C4-2B (cell line): ENCODE results near the gene ARRB1.

Source experiments
- H3K27ac ChIP-seq: fragments of 450-650 bp; 2 replicates; pipeline ENCODE4 v1.5.1; 2017
- ZFX ChIP-seq: fragments of 450-650 bp; IDR thresholded peaks from 2 replicates; pipeline ENCODE4 v1.6.1; 2017
- TF ChIP-seq, protein P1 (sequence below): fragments of 450-650 bp; conservative IDR thresholded peaks from 2 replicates; pipeline ENCODE4 v1.5.1; 2017; ENCODE audit warnings: mild to moderate bottlenecking

The ARRB1 gene

DNA sequence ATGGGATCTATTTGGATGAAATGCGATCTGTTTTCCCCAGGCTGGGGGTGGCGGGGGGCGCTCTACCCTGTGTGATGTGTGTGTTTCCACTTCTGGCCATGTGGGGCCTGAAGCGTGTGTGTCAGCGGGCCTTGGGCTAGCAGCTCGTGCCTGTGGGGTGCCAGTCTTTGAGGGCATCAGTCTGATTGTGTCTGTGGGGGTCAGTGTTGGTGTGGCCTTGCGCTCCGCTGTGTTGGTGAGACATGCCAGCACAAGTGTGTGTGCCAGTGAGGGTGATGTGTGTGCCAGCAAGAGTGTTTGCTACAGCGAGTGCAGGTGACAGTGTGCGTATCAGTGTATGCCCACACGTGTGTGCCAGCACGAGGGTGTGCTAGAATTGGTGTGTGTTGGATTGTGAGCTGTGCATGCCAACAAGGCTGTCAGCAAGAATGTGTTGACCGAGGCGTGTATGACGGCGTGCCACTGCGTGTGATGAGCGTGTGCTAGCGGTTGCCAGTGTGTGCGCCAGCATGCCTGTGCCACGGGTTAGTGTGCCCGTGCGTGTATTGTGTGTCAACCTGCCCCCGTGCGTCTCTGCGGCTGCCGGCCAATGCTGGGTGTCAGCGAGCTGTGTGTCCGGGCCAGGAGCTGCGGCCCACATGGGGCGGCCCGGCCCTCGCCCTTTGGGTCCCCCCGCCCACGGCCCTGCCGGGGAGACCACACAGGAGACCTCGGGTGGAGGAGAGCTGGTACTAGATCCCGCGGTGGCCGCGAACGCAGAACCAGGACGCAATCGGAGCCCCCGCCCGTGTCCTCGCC is 519 bp downstream of the ARRB1 start:
- H3K27ac ChIP-seq, result peak overlapping the region; percentile 94
- TF ChIP-seq, protein P1, sequence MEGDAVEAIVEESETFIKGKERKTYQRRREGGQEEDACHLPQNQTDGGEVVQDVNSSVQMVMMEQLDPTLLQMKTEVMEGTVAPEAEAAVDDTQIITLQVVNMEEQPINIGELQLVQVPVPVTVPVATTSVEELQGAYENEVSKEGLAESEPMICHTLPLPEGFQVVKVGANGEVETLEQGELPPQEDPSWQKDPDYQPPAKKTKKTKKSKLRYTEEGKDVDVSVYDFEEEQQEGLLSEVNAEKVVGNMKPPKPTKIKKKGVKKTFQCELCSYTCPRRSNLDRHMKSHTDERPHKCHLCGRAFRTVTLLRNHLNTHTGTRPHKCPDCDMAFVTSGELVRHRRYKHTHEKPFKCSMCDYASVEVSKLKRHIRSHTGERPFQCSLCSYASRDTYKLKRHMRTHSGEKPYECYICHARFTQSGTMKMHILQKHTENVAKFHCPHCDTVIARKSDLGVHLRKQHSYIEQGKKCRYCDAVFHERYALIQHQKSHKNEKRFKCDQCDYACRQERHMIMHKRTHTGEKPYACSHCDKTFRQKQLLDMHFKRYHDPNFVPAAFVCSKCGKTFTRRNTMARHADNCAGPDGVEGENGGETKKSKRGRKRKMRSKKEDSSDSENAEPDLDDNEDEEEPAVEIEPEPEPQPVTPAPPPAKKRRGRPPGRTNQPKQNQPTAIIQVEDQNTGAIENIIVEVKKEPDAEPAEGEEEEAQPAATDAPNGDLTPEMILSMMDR, result no peak
- TF ChIP-seq ZFX, result peak; percentile 62; the same call in 1 of the 2 replicates

GRCh38 chr11:75350122-75350742 is 1.2 kb downstream of the ARRB1 start:
- no peak for TF ChIP-seq ZFX
- TF ChIP-seq, protein P1, result no peak
- peak overlapping the region; percentile 94 for H3K27ac ChIP-seq

DNA sequence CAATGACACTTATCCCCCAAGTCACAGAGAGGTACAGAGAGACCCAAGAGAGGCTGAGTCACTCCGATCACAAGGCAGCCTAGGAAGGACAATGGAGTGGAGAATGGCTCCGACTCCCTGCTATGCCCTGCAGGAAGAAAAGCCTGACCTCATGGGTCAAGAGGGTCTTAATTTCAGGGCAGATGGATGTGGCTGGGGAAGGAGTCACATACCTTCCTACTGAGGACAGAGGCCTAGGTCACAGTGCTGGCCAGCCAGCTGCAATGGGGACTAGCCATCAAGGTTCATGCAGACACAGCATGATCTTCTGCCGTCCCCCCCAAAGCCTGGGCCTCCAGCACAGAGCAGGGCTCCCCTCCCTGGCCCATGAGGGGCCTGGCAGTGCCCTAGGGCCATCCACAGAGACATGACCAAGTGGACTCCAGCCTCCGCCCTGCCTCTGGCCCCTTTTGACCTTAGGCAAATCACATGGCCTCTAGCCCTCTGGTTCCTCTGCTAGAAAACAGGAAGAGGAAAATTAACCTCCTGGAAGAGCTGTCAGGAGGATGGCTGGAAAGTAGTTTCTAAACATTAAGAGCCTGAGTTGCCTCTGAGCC is 1.8 kb downstream of the ARRB1 start:
- TF ChIP-seq ZFX, result no peak
- TF ChIP-seq, protein P1, result no peak
- peak overlapping the region; percentile 94; the same call in 1 of the 2 replicates for H3K27ac ChIP-seq

DNA sequence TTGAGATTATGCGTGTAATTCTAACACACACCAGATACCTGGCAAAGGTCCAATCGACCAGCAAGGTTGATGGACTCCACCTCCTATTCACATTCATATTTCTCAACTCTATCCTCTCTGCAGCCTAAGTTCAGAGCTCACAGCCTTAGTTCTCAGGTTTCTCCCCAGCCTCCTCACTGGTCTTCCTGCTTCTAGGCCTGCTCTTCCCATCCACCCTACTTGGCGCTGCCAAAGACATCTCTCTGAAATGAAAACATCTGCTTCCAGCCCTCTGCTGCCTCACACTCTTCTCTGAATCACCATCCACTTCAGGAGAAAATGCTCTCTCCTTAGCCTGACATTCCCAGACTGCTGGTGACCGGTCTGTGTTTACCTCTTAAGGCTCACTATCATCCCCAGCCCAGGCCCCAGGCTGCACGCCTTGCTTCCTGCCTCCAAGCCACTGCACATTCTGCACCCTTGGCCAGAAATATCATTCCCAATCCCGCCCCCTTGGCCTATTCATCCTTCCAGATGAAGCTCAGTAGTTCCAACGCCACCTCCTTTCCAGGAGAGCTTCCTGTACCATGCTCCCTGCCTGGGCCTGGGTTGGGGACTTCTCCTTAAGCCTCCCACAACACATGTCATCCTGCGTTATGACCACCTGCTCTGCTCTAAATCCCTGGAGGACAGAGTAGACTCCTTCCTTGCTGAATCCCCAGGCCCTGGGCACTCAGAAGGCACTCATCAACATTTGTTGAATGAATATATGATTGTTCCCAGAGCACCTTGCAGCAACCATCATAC is 3.5 kb downstream of the ARRB1 start:
- TF ChIP-seq, protein P1, result no peak
- TF ChIP-seq ZFX, result no peak
- H3K27ac ChIP-seq, result peak overlapping the region; percentile 11

DNA sequence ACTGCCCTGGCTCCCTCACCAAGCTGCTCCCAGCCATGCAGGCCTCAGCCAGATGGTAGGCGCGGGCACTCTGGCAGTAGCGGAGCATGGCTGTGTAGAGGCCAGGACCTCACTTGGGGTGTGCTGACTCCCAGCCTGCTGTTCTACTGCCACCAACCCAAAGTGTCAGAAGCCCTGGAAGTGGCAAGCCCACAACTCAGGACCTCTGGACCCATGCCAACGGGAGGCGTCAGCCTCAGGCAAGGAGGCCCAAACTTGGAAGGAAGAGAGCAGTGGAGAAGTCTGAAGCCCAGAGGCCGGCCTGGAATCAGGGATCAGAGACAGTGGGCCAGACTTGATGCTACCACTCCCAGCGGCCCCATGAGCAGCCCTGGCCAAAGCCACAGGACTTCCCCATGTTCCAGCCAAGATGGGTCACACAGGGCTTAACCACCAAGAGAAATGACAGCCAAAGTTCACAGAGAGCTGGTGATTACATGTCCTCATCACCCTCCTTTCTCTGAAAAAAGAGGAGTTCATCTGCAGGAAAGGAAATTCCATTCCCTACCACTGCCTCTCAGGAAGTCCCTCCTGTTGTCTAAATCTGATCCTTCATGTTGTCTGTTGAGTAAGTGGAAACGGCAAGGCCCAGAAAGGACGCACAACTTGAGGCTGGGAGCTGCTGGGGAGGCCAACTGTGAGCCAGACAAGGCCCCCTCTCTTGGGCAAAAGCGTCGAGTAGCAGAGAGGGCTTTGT is 4.4 kb downstream of the ARRB1 start:
- H3K27ac ChIP-seq, result peak overlapping the region; percentile 2; the same call in 1 of the 2 replicates
- TF ChIP-seq, protein P1, result no peak
- TF ChIP-seq ZFX, result no peak

DNA sequence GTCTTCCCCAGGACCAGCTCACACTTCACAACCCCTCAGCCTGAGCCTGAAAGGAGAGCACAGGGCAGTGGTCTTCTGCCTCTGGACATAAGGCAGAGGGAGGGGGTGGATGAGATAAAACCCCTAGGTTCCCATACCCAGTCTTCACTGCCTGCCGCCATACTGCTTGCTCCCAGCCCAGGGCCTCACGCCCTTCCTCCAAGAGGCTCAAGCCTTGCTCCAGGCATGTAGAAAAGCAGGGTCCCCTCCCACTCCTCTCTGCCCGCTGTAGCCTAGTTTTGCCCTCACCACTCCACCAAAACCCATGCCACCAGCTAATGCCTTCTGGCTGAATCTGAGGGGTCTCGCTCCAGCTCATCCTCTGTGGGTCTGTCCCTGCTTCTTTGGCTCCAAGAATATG is 5.2 kb downstream of the ARRB1 start:
- H3K27ac ChIP-seq, result peak overlapping the region; percentile 97
- TF ChIP-seq ZFX, result no peak
